ENCODE data around the gene BGN. TPM values are rescaled to one million over a fixed set of nuclear protein-coding genes. Genes with fewer than 3 reads are reported as not detected.

The BGN gene
- total RNA-seq, 1 experiment from 2014 or later = not detected

- no peak overlapping the region for H3K4me2 ChIP-seq (ENCODE audit: low read length)
- no peaks in the 10 kb centered on the region for H4K20me1 ChIP-seq (ENCODE audit: low read length)
- no peak overlapping the region for H3K9ac ChIP-seq (ENCODE audit: low read length)
- no TSS peak for BruUV-seq (replicated peaks)
- H3F3A ChIP-seq (ENCODE audit: low read length, unreplicated experiment) = no peaks in the 10 kb centered on the region
- no peak overlapping the region for H3K4me3 ChIP-seq (ENCODE audit: low read length)
- CTCF ChIA-PET = no interaction called here
- H2AFZ ChIP-seq (ENCODE audit: low read length) = no peak overlapping the region
- no peak overlapping the region for H3K27ac ChIP-seq (ENCODE audit: low read length)
- no peaks in the 10 kb centered on the region for H3K79me2 ChIP-seq (ENCODE audit: low read length)
- intact Hi-C loops (cut with micrococcal nuclease) = no loop called here
- no peaks in the 10 kb centered on the region for H3K27me3 ChIP-seq (ENCODE audit: low read length)
- POLR2A ChIA-PET (ENCODE audit: unreplicated experiment) = no interaction called here
- H3K9me3 ChIP-seq (ENCODE audit: low read length) = no peaks in the 10 kb centered on the region
- no peaks in the 10 kb centered on the region for H3K4me1 ChIP-seq (ENCODE audit: insufficient read depth, low read length)
- no peak for TF ChIP-seq EZH2 (IDR thresholded peaks at IDR 0.05; ENCODE audit: low read length, unreplicated experiment)
- ATAC-seq = no peak
- H3K36me3 ChIP-seq (ENCODE audit: low read depth, low read length) = no peaks in the 10 kb centered on the region
- no peak for DNase-seq
- H3K9me2 ChIP-seq (replicated peaks; ENCODE audit: low read length) = no peaks in the 10 kb centered on the region
These were observed 17.2 kb downstream of the BGN start for GRCh38 chrX:153511784-153512500.

GRCh38 chrX:153512501-153512893 is 17.7 kb downstream of the BGN start:
- CTCF ChIA-PET = no interaction called here
- H3K36me3 ChIP-seq (ENCODE audit: low read depth, low read length) = no peaks in the 10 kb centered on the region
- intact Hi-C loops (cut with micrococcal nuclease) = no loop called here
- H3F3A ChIP-seq (ENCODE audit: low read length, unreplicated experiment) = no peaks in the 10 kb centered on the region
- no peak overlapping the region for H3K9ac ChIP-seq (ENCODE audit: low read length)
- H3K27ac ChIP-seq (ENCODE audit: low read length) = no peak overlapping the region
- H3K9me3 ChIP-seq (ENCODE audit: low read length) = no peaks in the 10 kb centered on the region
- no peaks in the 10 kb centered on the region for H3K79me2 ChIP-seq (ENCODE audit: low read length)
- H3K4me1 ChIP-seq (ENCODE audit: insufficient read depth, low read length) = no peaks in the 10 kb centered on the region
- H4K20me1 ChIP-seq (ENCODE audit: low read length) = no peaks in the 10 kb centered on the region
- no peak overlapping the region for H3K4me2 ChIP-seq (ENCODE audit: low read length)
- no peak for TF ChIP-seq EZH2phosphoT487 (IDR thresholded peaks at IDR 0.05; ENCODE audit: borderline replicate concordance, low read length)
- no peak for TF ChIP-seq EZH2 (IDR thresholded peaks at IDR 0.05; ENCODE audit: low read length, unreplicated experiment)
- no peak for TF ChIP-seq CTCF (conservative IDR thresholded peaks at IDR 0.05; ENCODE audit: low read depth, low read length)
- DNase-seq (no peak), ATAC-seq (no peak)
- no peaks in the 10 kb centered on the region for H3K9me2 ChIP-seq (replicated peaks; ENCODE audit: low read length)
- no TSS peak for BruUV-seq (replicated peaks)
- no peak overlapping the region for H2AFZ ChIP-seq (ENCODE audit: low read length)
- no peak overlapping the region for H3K4me3 ChIP-seq (ENCODE audit: low read length)
- POLR2A ChIA-PET (ENCODE audit: unreplicated experiment) = no interaction called here
- H3K27me3 ChIP-seq (ENCODE audit: low read length) = no peaks in the 10 kb centered on the region

GRCh38 chrX:153513265-153513664 is 18.5 kb downstream of the BGN start:
- TF ChIP-seq EZH2phosphoT487 (IDR thresholded peaks at IDR 0.05; ENCODE audit: borderline replicate concordance, low read length) (no peak), EZH2 (IDR thresholded peaks at IDR 0.05; ENCODE audit: low read length, unreplicated experiment) (no peak), CTCF (conservative IDR thresholded peaks at IDR 0.05; ENCODE audit: low read depth, low read length) (no peak)
- POLR2A ChIA-PET (ENCODE audit: unreplicated experiment) = no interaction called here
- CTCF ChIA-PET = no interaction called here
- intact Hi-C loops (cut with micrococcal nuclease) = no loop called here
- ATAC-seq (no peak), DNase-seq (no peak)
- Histone ChIP-seq H3K27ac (ENCODE audit: low read length) (no peak overlapping the region), H3K4me1 (ENCODE audit: insufficient read depth, low read length) (no peaks in the 10 kb centered on the region), H4K20me1 (ENCODE audit: low read length) (no peaks in the 10 kb centered on the region), H3K9ac (ENCODE audit: low read length) (no peak overlapping the region), H3K9me3 (ENCODE audit: low read length) (no peaks in the 10 kb centered on the region), H3K79me2 (ENCODE audit: low read length) (no peaks in the 10 kb centered on the region), H3K4me3 (ENCODE audit: low read length) (no peak overlapping the region), H3K4me2 (ENCODE audit: low read length) (no peak overlapping the region), H3F3A (ENCODE audit: low read length, unreplicated experiment) (no peaks in the 10 kb centered on the region), H3K9me2 (replicated peaks; ENCODE audit: low read length) (no peaks in the 10 kb centered on the region), H3K36me3 (ENCODE audit: low read depth, low read length) (no peaks in the 10 kb centered on the region), H3K27me3 (ENCODE audit: low read length) (peaks cover 2% of the 10 kb centered on the region; the same call in 1 of the 2 replicates), H2AFZ (ENCODE audit: low read length) (no peak overlapping the region)
- no TSS peak for BruUV-seq (replicated peaks)
